Astrocyte (in vitro differentiated cells and primary cell): ENCODE measurements around the gene SLN. TPM values are rescaled to one million over a fixed set of nuclear protein-coding genes. Genes with fewer than 3 reads are reported as not detected.

ENCODE experiments used
- DNase-seq: peaks from one replicate; pipeline ENCODE4 v3.0.0-alpha.2; 2010; ENCODE audit warnings: low read depth
- FAIRE-seq: peaks from 2 replicates; lab custom pipeline; 2011; peaks lifted over from hg19 to GRCh38; lab: Jason Lieb, UNC
- H2AFZ ChIP-seq: 2 replicates; pipeline ENCODE4 v1.6.0; 2012; ENCODE audit warnings: low read depth, low read length, inconsistent platforms
- H3K27ac ChIP-seq: 2 replicates; pipeline ENCODE4 v1.5.1; 2011; ENCODE audit warnings: low read depth, low read length, inconsistent platforms
- H3K27me3 ChIP-seq: 2 replicates; pipeline ENCODE4 v1.6.0; 2011; ENCODE audit warnings: low read length, inconsistent platforms; ENCODE audit not compliant: insufficient read depth
- H3K36me3 ChIP-seq: 2 replicates; pipeline ENCODE4 v1.5.1; 2011; ENCODE audit warnings: low read length, inconsistent platforms; ENCODE audit not compliant: insufficient read depth
- H3K4me1 ChIP-seq: 2 replicates; pipeline ENCODE4 v1.5.1; 2011; ENCODE audit warnings: low read length, inconsistent platforms; ENCODE audit not compliant: insufficient read depth
- H3K4me2 ChIP-seq: 2 replicates; pipeline ENCODE4 v1.6.0; 2012; ENCODE audit warnings: low read length, inconsistent platforms
- H3K4me3 ChIP-seq: 2 replicates; pipeline ENCODE4 v1.5.1; 2011; ENCODE audit warnings: low read depth, mild to moderate bottlenecking, low read length, inconsistent platforms; ENCODE audit not compliant: insufficient read depth
- H3K79me2 ChIP-seq: 2 replicates; pipeline ENCODE4 v1.6.0; 2012; ENCODE audit warnings: mild to moderate bottlenecking, low read length, inconsistent platforms; ENCODE audit not compliant: insufficient read depth
- H3K9ac ChIP-seq: 2 replicates; pipeline ENCODE4 v1.6.0; 2012; ENCODE audit warnings: mild to moderate bottlenecking, low read length, inconsistent platforms
- H3K9me3 ChIP-seq: 2 replicates; pipeline ENCODE4 v1.5.1; 2012; ENCODE audit warnings: low read depth, mild to moderate bottlenecking, low read length, inconsistent platforms; ENCODE audit not compliant: insufficient read depth
- H4K20me1 ChIP-seq: 2 replicates; pipeline ENCODE4 v1.6.0; 2012; ENCODE audit warnings: low read length, inconsistent platforms; ENCODE audit not compliant: insufficient read depth
- H3K27ac Mint-ChIP-seq: one replicate; pipeline ENCODE4 v1.8.0; 2021; ENCODE audit warnings: mild to moderate bottlenecking, mixed read lengths; ENCODE audit not compliant: unreplicated experiment
- H3K27me3 Mint-ChIP-seq: one replicate; pipeline ENCODE4 v1.8.0; 2021; ENCODE audit warnings: low read depth, mixed read lengths; ENCODE audit not compliant: unreplicated experiment
- H3K36me3 Mint-ChIP-seq: one replicate; pipeline ENCODE4 v1.8.0; 2021; ENCODE audit warnings: low read depth, mixed read lengths; ENCODE audit not compliant: unreplicated experiment
- H3K4me1 Mint-ChIP-seq: one replicate; pipeline ENCODE4 v1.8.0; 2021; ENCODE audit warnings: low read depth, mixed read lengths; ENCODE audit not compliant: unreplicated experiment
- H3K4me3 Mint-ChIP-seq: one replicate; pipeline ENCODE4 v1.8.0; 2021; ENCODE audit warnings: mild to moderate bottlenecking, moderate library complexity, mixed read lengths; ENCODE audit not compliant: unreplicated experiment
- H3K9me3 Mint-ChIP-seq: one replicate; pipeline ENCODE4 v1.8.0; 2021; ENCODE audit warnings: mild to moderate bottlenecking, mixed read lengths; ENCODE audit not compliant: unreplicated experiment
- CTCF ChIP-seq: IDR thresholded peaks from 2 replicates; pipeline ENCODE4 v1.5.1; 2011; ENCODE audit warnings: low read depth, mild to moderate bottlenecking, inconsistent platforms, low read length, moderate library complexity; ENCODE audit not compliant: insufficient read depth
- EZH2 ChIP-seq: IDR thresholded peaks from 2 replicates; pipeline ENCODE4 v1.6.1; 2012; ENCODE audit warnings: mild to moderate bottlenecking, low read length, inconsistent platforms; ENCODE audit not compliant: insufficient read depth
- total RNA-seq: library from RNA; stranded (reverse); gene quantifications from 2 replicates; pipeline ENCODE4 v1.2.1, GENCODE V29; 2021

Gene SLN
- total RNA-seq, 1 donor from 2014 or later = 4.9 TPM

- peaks cover 6% of the 10 kb centered on the region for H3K27me3 ChIP-seq
- H3K27ac ChIP-seq = no peak overlapping the region
- H3K4me2 ChIP-seq = no peak overlapping the region
- no peaks in the 10 kb centered on the region for H3K36me3 ChIP-seq
- H3K79me2 ChIP-seq = no peaks in the 10 kb centered on the region
- no peaks in the 10 kb centered on the region for H4K20me1 ChIP-seq
- Mint-ChIP-seq H3K36me3 (no peaks in the 10 kb centered on the region), H3K27me3 (peaks cover 3% of the 10 kb centered on the region), H3K4me3 (no peak overlapping the region), H3K4me1 (peaks cover 2% of the 10 kb centered on the region), H3K27ac (no peak overlapping the region), H3K9me3 (no peaks in the 10 kb centered on the region)
- no peak overlapping the region for H3K9ac ChIP-seq
- H3K9me3 ChIP-seq = no peaks in the 10 kb centered on the region
- DNase-seq (no peak), FAIRE-seq (no peak)
- H2AFZ ChIP-seq = no peak overlapping the region
- no peaks in the 10 kb centered on the region for H3K4me1 ChIP-seq
- TF ChIP-seq CTCF = no peak
- TF ChIP-seq EZH2 = no peak
- H3K4me3 ChIP-seq = no peak overlapping the region
Measured at GRCh38 chr11:107660066-107660465, 51.8 kb downstream of the SLN start.

DNA sequence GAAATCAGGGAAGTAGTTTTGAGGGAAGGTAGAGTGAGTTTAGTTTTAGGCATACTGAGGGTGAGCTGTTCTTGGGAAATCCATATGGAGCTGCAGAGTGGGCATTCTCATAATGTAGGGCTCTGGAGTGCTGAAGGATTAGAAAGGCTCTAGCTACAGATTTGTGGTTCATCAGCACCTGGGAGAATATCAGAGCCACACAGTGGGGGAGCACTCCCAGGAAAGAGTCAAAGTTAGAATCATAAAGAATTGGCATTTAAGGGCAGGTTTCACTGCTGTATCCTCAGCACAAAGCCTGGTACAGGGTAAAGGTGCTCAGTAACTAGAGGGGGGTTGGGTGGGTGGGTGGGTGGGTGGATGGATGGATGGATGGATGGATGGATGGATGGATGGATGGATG is 52.5 kb downstream of the SLN start:
- no peak for FAIRE-seq
- Histone ChIP-seq H3K9ac (no peak overlapping the region), H3K79me2 (no peaks in the 10 kb centered on the region), H3K4me2 (no peak overlapping the region), H3K4me3 (no peak overlapping the region), H3K27ac (no peak overlapping the region), H3K36me3 (no peaks in the 10 kb centered on the region), H4K20me1 (no peaks in the 10 kb centered on the region), H2AFZ (no peak overlapping the region), H3K9me3 (no peaks in the 10 kb centered on the region), H3K27me3 (no peaks in the 10 kb centered on the region), H3K4me1 (no peaks in the 10 kb centered on the region)
- H3K27me3 Mint-ChIP-seq = peaks cover 3% of the 10 kb centered on the region
- H3K27ac Mint-ChIP-seq = no peak overlapping the region
- TF ChIP-seq EZH2 (no peak), CTCF (no peak)
- no peaks in the 10 kb centered on the region for H3K36me3 Mint-ChIP-seq
- no peaks in the 10 kb centered on the region for H3K9me3 Mint-ChIP-seq
- H3K4me3 Mint-ChIP-seq = no peak overlapping the region
- H3K4me1 Mint-ChIP-seq = peaks cover 2% of the 10 kb centered on the region
- no peak for DNase-seq

Other genes with a start within 250 kb of the SLN start
- gene ALKBH8, start 146.3 kb downstream of the SLN start, total RNA-seq = 12.7 and 13.0 TPM in 2 replicates
- 0.34 and 0.52 TPM in 2 replicates for gene ELMOD1, start 120.9 kb downstream of the SLN start, total RNA-seq
- gene SLC35F2, start 146.7 kb upstream of the SLN start, total RNA-seq = 43.0 and 52.5 TPM in 2 replicates
- 0.67 and 1.5 TPM in 2 replicates for gene RAB39A, start 216.4 kb upstream of the SLN start, total RNA-seq